Keratinocyte (primary cell): ENCODE data around the gene GIMAP8.

Experiments used
- EZH2 ChIP-seq: IDR thresholded peaks from one replicate; pipeline ENCODE4 v1.6.1; 2012; ENCODE audit warnings: inconsistent platforms, mild to moderate bottlenecking, low read length, moderate library complexity
- TF ChIP-seq, protein P1 (sequence below), 3 experiments: IDR thresholded peaks in 1 of 3; conservative IDR thresholded peaks in 1 of 3; optimal IDR thresholded peaks in 1 of 3; 2 replicates in 2 of 3; 3 replicates in 1 of 3; pipeline versions ENCODE3 to v1.5.1; 2011; ENCODE audit warnings: low read length in 3 of 3, mild to moderate bottlenecking in 3 of 3, moderate library complexity in 2 of 3, control low read depth in 1 of 3, inconsistent platforms in 1 of 3; ENCODE audit not compliant: insufficient read depth in 2 of 3; ENCODE audit errors: extremely low read depth in 1 of 3

GRCh38 chr7:150471886-150472285, 21.5 kb downstream of the GIMAP8 start:
- TF ChIP-seq EZH2 = no peak
- TF ChIP-seq, protein P1, sequence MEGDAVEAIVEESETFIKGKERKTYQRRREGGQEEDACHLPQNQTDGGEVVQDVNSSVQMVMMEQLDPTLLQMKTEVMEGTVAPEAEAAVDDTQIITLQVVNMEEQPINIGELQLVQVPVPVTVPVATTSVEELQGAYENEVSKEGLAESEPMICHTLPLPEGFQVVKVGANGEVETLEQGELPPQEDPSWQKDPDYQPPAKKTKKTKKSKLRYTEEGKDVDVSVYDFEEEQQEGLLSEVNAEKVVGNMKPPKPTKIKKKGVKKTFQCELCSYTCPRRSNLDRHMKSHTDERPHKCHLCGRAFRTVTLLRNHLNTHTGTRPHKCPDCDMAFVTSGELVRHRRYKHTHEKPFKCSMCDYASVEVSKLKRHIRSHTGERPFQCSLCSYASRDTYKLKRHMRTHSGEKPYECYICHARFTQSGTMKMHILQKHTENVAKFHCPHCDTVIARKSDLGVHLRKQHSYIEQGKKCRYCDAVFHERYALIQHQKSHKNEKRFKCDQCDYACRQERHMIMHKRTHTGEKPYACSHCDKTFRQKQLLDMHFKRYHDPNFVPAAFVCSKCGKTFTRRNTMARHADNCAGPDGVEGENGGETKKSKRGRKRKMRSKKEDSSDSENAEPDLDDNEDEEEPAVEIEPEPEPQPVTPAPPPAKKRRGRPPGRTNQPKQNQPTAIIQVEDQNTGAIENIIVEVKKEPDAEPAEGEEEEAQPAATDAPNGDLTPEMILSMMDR (optimal IDR thresholded peaks at IDR 0.05 in 1 of 3, IDR thresholded peaks at IDR 0.05 in 1 of 3, conservative IDR thresholded peaks at IDR 0.05 in 1 of 3; ENCODE audit: extremely low read depth in 1 of 3, insufficient read depth in 2 of 3, low read length in 3 of 3) = no peak
